Activated CD4-positive, alpha-beta T cell treated with anti-CD3 and anti-CD28 coated beads, Interleukin-2, amount 50 U/mL, for 16 hours (primary cell): Measurements from ENCODE around the gene SGTB.
A peak's percentile ranks its signal among the peaks of the same experiment; 100 is the strongest.

Experiments used
- DNase-seq: peaks from one replicate; pipeline ENCODE4 v3.0.0-alpha.2; 2020

The SGTB gene, protein sequence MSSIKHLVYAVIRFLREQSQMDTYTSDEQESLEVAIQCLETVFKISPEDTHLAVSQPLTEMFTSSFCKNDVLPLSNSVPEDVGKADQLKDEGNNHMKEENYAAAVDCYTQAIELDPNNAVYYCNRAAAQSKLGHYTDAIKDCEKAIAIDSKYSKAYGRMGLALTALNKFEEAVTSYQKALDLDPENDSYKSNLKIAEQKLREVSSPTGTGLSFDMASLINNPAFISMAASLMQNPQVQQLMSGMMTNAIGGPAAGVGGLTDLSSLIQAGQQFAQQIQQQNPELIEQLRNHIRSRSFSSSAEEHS

DNA sequence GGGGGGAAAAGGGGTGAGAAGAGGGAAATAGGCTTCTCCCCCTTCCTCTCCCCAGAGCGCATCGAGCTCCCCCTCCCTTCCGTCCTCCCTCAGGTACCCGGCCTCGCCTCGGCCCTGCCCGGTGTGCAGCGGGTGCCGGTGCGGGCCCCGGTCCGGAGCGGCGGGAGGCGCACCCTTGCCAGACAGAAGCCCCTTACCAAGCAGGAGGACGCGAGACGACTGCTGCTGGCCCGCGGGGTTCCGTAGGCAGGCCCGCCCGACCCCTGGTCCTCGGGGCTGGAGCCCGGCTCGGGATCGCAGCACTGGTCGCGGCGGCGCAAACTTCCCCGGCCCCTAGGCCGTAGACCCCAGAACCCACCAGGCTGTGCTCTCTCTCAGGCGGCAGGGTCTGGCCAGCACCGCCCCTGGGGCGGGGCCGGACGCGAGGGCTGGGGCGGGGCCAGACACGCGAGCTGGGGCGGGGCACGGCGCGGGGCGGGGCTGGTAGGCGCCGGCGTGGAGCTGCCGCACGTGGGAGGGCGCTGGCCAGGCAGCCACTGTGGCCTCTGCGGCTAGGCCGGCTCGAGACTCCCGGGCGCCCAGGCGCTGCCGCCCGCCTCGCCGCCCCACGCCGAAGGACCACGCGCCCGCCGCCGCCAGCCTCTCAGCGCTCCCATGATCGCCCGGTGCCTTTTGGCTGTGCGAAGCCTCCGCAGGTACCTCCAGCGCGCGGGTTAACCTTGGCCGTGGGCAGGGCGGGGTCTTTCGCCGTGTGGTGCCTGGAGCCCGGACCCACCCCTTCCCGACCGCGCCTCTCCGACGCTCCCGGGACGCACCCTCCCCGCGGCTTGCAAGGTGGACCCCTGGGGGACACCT, at the start of gene SGTB, which contains the start of gene NLN:
Gene SGTB (minus strand): TSS at position 390 of the 855 bp plus-strand sequence. CDS start 1,302 bp downstream, outside the sequence.
Gene NLN (plus strand): TSS at position 486 of the 855 bp plus-strand sequence. CDS start 169 bp downstream, at position 655.
- peak; percentile 85 for DNase-seq

DNA sequence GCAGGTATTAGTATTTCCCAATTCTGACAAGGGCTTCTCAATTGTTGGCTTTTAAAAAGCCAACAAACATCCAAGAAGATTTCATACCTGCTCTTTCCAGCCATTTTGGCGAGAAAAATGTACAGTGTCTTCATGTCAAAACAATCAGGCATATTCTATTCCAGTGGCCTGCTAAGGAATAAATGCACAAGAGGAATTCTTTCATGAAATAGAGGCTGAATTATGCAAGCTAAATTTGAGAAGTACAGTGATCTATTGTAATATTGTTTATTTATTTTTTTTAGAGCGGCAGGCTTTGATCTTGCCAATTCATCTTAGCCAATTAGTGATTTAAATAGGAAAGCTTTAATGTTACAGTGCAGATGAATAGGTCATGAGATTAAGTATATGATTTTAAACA, 49.4 kb upstream of the SGTB start:
- DNase-seq, result no peak

DNA sequence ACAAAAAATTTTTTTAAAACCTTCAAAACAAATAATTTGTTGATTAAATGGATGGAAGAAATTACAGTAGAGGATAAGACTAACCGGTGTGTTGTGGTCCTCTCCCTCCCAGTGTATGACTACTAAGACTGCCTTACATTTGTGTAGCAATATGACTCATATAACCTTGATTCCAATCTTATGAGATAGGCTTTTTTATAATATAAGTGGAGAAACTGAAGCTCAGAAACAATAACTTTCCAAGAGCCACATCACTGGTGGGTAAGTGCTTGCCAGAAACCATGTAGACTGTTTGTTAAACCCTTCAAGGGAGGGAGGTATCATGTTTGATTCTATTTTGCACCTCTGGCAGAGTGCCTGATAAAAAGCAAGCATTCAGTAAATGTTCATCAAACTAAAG, 47.6 kb upstream of the SGTB start:
- DNase-seq, result peak; percentile 25

DNA sequence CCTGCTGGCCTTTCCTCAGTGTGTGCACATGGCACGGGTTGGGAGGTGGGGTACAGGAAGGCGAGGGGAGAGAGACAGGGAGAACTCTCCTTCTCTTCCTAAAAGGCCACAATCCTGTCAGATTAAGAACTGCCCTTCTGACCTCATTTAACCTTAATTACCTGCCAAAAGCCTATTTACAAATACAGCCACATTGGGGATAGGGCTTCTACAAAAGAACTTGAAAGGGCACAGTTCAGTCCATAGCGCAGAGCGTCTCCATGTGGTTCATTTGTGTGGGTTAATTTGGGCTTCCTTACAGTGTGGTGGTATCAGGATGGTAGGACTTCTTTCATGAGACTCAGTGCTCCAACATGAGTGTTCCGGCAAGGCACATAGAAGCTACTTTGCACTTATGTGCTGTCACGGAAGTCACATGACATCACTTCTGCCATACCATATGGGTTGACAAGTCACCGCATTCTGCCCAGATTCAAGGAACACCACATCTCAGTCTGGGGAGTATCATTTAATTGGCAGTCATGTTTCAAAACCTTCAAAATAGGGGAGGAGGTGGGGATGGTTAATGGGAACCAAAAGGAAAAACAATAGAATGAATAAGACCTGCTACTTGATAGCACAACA, 46.9 kb upstream of the SGTB start:
- DNase-seq, result no peak

GRCh38 chr5:65767565-65767964, 45.7 kb upstream of the SGTB start:
- no peak for DNase-seq

DNA sequence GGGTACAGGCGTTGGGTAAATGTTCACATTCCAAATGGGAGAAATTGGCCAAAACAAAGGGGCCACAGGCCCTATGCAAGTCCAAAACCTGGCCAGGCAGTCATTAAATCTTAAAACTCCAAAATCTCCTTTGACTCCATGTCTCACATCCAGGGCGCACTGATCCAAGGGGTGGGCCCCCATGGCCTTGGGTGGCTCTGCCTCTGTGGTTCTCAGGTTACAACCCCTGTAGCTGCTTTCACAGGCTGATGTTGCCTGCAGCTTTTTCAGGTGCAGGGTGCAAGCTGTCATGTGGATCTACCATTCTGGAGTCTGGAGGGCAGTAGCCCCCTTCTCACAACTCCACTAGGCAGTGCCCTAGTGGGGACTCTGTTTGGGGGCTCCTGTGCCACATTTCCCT, 44.9 kb upstream of the SGTB start:
- no peak for DNase-seq

DNA sequence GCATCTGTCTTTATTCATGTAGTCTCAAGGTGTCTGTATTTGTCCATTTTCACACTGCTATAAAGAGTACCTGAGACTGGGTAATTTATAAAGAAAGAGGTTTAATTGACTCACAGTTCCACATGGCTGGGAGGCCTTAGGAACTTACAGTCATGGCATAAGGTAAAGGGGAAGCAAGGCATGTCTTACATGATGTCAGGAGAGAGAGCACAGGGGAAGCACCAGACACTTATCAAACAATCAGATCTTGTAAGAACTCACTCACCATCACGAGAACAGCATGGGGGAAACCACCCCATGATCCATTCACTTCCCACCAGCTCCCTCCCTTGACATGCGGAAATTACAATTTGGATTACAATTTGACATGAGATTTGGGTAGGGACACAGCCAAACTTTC, 44.3 kb upstream of the SGTB start:
- no peak for DNase-seq

- DNase-seq, result no peak
Measured at GRCh38 chr5:65765582-65765981, 43.7 kb upstream of the SGTB start.

DNA sequence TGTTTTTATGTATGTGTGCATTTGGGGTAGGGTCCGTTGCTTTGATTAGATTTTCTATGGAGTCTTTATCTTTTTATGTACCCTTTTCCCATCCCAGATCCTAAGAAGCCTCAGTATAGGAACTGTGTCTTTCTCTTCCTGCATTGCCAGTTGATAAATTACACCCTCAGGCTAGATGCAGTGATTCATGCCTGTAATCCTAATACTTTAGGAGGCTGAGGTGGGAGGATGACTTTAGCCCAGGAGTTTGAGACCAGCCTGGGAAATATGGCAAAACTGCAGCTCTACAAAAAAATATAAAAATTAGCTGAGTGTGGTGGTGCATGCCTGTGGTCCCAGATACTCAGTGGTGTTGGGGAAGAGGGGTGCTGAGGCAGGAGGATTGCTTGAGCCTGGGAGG, 40.3 kb upstream of the SGTB start:
- DNase-seq, result no peak

DNA sequence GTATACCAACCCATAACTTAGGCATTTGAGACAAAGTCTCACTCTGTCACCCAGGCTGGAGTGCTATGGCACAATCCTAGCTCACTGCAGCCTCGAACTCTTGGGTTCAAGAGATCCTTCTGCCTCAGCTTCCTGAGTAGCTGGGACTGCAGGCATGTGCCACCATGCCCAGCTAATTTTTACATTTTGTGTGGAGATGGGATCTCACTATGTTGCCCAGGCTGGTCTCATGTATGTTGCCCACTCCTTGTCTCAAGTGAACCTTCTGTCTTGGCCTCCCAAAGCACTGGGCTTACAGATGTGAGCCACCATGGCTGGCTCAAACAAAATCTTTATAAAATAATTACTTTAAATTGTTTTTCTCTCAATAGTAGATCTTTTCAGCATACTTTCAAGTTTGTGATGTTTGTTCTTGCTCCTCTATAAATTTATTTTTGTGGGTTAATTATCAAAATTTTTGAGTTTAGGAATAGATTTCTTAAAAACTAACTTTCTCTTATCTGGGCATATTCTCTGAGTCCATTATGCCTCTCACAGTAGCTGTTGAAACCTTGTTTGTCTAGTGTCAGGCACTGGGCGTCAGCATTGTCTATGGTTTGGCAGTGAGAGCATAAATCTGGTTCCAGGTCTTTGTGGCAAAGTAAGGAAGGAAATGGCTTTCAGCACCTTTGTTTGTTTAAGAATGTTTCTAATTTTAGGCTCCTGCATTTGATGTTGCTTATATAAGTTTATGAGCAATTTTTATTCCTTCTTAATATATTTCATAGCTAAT, 38.8 kb upstream of the SGTB start:
- peak; percentile 28 for DNase-seq

DNA sequence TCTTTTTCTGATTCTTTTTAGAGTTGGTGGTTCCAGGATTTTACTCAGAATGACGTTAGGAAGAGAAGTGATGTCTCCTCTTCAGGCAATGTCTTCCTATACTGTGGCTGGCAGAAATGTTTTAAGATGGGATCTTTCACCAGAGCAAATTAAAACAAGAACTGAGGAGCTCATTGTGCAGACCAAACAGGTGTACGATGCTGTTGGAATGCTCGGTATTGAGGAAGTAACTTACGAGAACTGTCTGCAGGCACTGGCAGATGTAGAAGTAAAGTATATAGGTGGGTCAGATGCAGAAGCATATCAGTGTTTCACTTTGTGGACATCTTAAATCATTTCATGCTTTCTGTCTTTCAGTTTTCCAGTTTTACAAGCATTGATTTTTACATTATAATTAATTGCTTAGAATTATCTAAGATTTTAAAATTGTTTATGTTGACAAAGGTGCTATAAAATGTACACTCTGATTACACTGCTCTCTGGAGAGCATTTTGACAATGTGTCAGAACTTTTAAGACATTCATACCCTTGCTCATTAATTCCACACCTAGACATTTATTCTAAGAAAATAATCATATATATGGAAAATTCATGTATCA, 36.7 kb upstream of the SGTB start:
- no peak for DNase-seq

GRCh38 chr5:65753189-65753588, 31.3 kb upstream of the SGTB start:
- no peak for DNase-seq

GRCh38 chr5:65750938-65751337, 29.0 kb upstream of the SGTB start:
- DNase-seq, result no peak

GRCh38 chr5:65749956-65750355, 28.0 kb upstream of the SGTB start:
- no peak for DNase-seq

GRCh38 chr5:65749221-65749844, 27.4 kb upstream of the SGTB start:
- DNase-seq, result no peak

DNA sequence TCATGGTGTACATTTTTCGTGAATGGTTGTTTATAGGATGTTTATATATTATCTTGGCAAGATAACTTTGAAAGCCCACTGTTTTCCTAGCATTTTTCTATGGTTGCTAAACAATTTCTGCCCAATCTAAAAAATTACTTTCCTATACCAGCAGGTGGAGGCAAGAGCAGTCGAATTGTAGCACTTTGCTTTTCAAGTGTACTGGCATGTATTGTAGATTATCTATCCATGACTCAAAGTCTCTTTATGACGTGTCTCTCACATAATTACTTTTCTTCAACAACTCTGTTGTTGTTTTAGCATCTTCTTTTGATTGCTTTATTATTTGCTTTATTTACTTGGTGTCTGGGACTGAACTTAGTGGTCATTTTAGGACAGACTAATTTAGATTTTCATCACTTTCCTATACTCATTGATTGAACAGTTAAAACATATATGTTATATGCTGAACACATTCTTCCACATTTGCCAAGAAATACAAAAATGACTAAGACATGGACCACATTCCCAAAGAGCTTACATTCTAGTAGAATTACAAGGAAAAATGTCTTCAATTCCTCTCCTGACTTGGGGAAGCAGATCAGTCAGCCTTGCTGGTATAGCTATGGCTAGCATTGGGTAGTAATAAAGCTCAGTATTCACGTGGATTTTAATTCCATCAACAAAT, 20.8 kb upstream of the SGTB start:
- DNase-seq, result peak; percentile 79

DNA sequence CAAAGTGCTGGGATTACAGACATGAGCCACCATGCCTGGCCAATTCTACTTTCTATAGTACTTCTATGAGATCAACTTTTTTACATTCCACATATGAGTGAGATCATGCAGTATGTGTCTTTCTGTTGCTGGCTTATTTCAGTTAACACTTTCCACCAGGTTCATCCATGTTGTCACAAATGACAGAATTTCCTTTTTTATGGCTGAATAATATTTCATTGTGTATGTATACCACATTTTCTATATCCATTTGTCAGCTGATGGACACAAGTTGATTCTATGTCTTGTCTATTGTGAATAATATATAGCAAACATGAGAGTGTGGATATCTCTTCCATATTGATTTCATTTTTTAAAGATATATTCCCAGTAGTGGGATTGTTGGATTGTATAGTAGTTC, 17.3 kb upstream of the SGTB start:
- no peak for DNase-seq

- no peak for DNase-seq
Measured at GRCh38 chr5:65738305-65738704, 16.4 kb upstream of the SGTB start.

DNA sequence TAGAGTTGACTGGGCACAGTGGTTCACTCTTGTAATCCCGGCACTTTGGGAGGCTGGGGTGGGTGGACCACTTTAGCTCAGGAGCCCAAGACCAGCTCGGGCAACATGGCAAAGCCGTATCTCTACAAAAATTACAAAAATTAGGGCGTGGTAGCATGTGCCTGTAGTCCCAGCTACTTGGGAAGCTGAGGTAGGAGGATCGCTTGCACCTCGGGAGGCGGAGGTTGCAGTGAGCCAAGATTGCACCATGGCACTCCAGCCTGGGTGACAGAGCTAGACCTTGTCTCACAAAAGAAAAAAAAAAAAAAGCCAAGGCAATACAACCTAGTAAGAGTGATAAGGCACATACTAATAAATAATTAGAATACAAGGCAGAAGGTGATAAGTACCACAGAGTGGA, 15.9 kb upstream of the SGTB start:
- DNase-seq, result no peak

DNA sequence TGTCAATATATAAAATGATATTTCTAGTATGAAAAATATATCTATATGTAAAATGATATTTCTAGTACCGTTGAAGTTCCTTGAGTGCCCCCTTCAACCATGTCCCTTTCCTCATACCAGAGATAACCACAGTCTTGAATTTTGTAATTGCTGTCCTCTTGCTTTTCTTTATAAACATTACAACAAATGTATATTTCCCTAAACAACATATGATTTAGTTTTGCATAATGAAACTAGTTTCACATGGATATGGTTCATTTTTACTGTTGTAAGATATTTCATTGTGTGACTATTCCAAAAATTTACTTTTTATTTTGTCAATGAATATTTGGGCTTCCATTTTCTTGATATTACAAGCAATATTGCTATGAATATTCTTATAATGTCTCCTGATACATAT, 14.1 kb upstream of the SGTB start:
- DNase-seq, result no peak

- DNase-seq, result no peak
Measured at GRCh38 chr5:65734921-65735320, 13.0 kb upstream of the SGTB start.
